GM19025 (cell line): ENCODE results near the gene AARS2.
"Not testable (repeated sequence)": the region's sequence is repeated elsewhere in the genome, so short reads cannot be mapped to it uniquely, and the experiment has no call there.

Experiments used
- ATAC-seq: cut with Tn5 transposase; IDR thresholded peaks from one replicate; pipeline ENCODE4 v1.9.1; 2021; ENCODE audit warnings: mild to moderate bottlenecking, low read depth, moderate library complexity; ENCODE audit not compliant: unreplicated experiment

AARS2 gene

DNA sequence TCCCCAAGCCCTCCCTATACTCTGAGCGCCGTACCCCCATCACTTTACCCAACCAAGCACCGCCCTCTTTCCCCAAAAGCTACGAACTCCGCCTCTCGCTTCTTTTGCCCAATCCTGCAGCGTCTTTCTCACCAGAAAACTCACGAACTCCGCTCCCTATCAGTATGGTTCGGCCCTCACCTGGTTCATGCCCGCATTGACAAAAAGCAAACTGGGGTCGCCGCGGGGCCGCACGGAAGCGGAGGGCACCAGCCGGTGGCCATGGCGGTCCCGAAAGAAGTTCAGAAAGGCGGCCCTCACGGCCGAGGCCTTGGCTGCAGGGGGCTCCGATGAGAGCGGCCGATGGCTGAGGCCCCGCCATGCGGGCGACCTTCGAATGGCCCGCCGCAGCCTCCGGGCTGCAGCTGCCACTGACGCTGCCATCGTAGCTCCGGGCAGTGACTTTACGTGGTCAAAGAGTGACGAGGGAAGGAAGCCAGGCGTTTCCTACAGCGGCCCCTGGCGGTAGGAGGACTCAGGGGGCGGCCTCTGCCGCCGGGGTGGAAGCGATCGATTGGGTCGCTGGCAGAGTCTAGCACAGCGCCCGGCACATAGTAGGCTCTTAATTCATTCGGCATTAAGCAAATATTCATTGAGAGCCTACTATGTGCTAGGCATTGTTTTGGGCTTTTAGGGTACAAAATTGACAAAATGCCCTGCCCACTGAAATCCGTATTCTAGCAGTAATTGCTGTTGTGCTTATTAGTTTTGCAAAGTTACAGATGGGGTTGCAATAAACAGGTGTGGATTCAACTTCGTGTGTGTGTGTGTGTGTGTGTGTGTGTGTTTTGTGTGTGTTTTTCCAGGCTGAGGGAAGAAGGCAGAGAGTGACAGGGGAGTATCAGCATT, at the start of gene AARS2:
AARS2 (minus strand) TSS at position 447 of the 888 bp plus-strand sequence; CDS start at position 423, 24 bp downstream.
- peak; percentile 91 for ATAC-seq

DNA sequence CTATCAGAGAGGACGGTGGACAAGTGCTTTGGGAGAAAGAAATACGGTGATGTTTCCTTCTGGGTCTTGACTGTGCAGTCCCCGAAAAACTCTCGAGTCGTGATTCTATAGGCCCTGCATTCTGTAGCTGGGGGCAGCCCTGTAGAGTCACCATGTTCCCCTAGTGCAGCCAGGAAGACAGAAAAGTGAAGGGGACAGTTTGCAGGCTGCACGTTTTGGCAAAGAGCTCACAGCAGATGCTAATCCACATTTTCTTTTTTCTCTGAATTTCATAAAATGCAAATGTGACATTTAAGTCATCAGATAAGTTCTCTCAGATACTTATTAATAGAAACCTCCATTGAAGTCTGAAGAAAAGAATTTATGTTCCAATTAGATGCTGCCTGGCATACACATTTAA, 48.8 kb upstream of the AARS2 start:
- ATAC-seq: no peak

DNA sequence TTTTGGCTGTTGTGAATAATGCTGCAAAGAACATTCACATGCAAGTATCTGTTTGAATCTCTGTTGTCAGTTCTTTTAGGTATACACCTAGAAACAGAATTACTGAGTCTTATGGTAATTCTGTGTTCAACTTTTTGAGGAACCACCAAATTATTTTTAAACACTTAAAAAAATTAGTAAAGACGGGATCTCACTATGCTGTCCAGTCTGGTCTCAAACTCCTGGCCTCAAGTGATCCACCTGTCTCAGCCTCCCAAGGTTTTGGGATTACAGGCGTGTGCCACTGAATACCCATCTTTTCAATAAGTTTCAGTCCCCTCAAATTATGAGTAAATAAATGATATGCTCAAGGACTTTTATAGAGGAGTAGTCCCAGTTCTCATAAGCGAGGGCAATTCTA, 46.8 kb upstream of the AARS2 start:
- no peak for ATAC-seq

DNA sequence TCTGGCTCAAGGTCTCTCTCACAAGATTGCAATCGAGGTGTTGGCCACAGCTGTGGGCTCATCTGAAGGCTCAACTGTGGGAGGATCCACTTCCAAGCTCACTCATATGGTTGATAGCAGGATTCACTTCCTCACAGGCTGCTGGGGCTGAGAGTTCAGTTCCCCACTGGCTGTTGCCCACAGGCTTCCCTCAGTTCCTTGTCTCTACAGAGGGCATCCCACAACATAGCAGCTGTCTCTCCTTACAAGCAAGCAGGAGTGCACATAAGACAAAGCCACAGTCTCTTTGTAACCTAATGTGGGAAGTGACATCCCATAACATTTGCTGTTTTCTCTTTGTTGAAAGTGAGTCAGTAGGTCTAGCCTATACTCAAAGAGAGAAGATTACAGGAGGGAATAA, 43.3 kb upstream of the AARS2 start:
- no peak for ATAC-seq

DNA sequence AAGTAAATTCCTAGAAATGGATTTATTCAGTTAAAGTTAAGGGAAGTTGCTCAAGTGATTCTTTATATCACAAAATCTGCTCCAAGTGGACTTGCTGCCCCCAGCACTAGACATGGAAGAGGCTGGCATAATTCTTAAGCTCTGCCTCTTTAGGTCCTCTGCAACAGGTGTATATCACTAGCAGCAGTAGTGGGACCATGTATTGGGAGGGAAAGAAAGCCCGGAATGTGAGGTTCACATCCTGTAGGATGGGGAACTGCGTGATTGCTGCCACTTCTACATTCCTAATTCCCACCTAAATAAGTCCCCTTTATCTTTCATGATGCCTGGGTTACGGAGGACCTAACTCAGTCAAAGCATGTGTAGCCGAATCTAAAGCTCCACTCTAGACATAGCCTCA, 42.5 kb upstream of the AARS2 start:
- no peak for ATAC-seq

DNA sequence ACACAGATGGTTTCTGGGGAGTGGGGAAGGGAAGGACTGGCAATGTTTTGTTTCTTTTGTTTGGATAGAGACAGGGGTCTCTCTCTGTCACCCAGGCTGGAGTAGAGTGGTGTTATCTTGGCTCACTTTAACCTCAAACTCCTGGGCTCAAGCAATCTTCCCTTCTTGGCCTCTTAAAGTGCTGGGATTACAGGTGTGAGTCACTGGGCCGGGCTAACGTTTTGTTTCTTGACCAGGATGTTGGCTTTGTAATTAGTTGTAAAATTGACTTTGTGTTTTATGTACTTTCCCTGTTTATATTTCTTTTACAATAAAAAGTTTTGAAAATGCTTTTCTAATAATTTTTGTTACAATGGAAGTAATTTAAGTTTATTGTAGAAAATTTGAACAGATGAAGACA, 40.2 kb upstream of the AARS2 start:
- ATAC-seq: no peak

DNA sequence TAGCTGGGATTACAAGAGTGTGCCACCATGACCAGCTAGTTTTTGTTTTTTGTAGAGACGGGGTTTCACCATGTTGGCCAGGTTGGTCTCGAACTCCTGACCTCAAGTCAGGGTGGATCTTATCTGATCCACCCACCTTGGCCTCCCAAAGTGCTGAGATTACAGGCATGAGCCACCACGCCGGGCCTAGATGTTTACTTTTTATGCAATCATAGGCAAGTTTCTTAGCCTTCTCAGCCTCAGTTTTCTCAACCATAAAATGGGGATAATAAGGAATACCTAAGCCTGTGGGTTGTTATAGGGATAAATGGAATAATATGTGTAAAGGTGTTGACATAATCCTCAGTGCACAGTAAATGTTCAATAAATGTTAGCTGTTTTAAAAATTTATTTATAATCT, 39.1 kb upstream of the AARS2 start:
- ATAC-seq: no peak

DNA sequence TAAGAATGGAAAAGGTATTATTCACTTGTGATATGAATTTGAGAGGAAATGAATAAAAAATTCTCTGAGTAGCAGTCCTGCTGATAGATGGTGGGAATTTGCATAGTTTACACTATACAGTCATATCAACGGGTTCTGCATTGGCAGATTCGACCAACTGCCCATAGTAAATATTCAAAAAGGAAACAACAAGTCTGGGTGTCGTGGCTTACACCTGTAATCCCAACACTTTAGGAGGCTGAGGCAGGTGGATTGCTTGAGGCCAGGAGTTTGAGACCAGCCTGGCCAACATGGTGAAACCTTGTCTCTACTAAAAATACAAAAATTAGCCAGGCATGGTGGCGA, 37.5 kb upstream of the AARS2 start:
- ATAC-seq: not testable (repeated sequence)

DNA sequence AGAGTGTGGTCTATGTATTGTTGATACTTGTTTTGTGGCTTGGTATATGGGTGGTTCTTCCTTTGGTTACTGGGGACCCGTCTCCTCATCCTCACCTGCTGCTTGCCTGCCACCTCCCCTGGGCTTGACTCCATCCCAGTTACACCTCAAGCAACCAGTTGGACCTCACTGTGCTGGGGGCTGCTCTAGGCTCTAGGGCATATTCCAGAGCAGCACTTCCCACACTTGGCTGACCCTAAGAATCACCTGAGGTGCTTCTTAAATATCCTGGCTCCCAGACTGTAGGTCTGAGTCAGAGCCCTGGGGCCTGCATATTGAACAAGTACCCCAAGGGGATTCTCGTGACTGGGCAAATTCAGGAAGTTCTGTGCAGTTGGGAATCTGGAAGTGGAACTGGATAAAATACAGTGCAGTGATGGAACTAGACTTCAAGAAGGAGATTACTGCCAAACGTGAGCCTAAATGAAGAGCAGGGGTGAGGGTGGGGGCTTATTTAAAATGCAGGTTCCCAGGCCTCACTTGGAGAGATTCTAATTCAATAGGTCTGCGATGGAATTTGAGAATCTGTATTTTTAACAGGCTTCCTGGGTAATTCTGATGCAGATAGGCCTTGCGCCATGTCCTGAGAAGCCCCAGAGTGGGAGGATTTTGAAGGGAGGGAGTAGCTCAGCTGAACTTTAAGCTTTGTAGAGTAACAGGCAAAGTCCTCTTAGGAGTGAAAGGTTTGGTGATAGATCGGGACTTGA, 36.9 kb upstream of the AARS2 start:
- ATAC-seq: no peak

DNA sequence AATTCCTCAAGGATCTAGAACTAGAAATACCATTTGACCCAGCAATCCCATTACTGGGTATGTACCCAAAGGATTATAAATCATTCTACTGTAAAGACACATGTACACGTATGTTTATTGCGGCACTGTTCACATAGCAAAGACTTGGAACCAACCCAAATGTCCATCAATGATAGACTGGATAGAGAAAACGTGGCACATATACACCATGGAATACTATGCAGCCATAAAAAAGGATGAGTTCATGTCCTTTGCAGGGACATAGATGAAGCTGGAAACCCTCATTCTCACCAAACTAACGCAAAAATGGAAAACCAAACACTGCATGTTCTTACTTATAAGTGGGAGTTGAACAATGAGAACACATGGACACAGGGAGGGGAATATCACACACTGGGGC, 33.7 kb upstream of the AARS2 start:
- not testable (repeated sequence) for ATAC-seq

DNA sequence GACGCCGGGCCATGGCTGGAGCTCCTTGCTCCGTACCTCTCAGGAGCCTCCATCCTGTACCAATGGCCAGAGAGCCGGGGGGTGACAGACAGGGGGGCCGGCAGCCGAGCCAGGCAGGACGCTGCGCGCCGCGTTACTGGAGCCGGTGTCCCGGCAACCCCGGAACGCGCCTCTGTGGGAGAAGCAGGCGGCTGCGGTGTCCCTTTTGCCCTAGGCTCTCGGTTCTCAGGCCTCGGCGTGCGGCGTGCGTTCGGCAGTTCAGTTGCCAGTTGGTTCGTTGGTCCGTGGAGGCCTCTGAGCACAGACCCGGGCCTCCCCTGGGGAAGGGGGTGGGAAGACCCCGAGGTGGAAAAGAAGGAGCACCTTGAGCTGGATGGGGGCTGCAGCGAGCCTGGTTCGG, 29.3 kb upstream of the AARS2 start, which contains the start of gene SPATS1:
SPATS1 (plus strand) TSS at position 162 of the 400 bp plus-strand sequence. CDS start 446 bp downstream, outside the sequence.
- ATAC-seq: no peak

DNA sequence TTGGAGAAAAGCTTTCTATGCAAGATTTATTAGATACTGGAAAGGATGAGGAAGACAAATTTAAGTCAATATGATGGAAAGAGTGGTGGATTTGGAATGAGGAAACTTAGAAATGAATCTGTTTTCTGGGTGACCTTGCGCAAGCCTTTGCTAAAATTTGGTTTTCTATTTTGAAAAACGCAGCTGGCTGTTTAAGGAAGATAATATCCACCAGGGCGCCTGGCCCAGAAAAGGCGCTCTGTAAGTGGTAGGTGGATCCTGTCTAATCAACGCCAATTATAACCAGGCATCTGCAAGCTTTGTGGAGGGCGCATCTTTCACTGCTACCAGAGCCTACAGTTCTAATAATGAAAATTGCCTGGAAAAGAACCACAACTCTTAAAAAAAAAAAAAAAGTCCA, 28.9 kb upstream of the AARS2 start:
- no peak for ATAC-seq

DNA sequence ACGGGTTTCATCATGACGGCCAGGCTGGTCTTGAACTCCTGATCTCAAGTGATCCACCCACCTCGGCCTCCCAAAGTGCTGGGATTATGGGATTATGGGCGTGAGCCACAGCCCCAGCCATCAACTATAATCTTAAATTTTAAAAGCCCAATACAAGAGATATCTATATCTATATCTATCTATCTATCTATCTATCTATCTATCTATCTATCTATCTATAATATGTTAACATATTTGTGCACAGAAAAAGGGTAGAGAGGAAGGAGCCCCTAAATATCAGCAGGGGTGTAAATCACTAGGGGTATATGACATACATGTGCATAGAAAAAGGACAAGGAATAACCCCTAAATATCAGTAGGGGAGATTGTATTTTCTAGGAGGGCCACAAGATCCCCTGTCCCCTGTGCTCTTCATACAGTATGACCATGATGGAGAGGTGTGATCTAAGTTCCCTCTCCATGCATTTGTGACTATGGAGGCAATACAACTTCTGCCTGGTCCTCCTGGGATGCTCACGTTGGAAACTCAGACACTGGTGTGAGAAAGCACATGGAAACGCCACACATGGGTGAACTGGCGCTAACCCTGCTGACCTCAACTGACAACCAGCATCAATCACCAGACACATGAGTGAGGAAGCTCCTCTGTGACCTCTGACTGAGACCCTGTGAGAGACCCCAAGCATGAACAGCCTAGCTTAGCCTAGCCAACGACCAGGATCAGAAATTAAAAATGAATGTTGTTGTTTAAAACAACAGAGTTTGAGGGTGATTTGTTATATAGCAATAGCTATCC, 28.1 kb upstream of the AARS2 start:
- no peak for ATAC-seq

DNA sequence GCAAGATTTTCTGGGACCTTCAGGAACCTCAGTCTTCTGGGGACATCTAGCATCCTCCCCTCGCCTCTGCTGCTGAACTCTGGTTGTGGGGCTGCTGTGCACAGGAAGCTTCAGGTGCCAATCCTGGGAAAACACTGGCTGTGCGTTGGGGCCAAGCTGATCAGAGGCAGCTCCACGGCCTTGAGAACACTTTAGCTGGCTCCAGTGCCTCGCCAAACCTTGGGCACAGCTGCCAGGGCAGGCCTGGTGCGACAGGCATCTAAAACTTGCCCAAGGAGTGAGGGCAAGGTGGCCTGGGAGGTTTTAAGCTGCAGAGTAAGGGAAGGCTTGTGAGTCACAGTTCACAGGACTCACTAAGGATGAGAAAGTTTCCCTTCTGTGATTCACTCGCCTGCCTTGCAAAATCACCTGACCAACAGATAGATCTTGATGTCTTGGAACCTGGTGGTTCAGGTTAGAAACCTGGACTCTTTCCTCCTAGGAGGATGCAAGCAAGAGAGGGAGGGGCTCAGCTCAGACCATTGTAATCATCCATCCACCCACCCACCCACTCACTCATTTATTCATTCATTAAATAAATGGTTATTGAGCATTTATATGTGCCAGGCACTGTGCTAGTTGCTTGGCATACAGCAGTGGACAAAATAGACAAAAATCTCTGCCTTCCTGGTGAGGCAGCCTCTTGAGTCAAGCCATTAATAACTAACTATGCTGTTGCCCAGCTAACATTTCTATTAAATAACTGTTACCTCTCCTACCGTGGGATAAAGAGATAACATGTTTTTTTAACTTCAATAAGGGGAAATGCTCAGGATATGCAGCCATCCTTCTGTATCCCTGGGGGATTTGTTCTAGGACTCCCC, 26.8 kb upstream of the AARS2 start:
- no peak for ATAC-seq

DNA sequence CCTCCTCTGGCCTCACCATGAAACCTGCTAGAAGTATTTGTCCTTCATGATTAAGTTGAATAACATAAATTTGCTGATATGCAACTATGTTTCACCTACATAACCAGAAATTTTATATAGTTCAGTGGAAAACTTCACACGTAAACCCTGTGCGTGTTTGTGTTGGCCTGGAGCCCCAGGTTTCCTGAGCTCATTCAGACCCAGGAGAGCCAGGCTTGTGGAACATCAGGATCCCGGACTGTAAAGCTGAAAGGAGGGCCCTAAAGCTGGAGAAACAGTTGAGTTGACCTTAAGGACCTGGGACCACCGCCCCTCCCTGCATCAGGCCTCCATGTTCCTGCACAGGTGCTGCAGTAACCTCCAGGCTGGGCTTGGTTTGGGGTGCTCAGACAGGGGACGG, 26.2 kb upstream of the AARS2 start:
- ATAC-seq: no peak

DNA sequence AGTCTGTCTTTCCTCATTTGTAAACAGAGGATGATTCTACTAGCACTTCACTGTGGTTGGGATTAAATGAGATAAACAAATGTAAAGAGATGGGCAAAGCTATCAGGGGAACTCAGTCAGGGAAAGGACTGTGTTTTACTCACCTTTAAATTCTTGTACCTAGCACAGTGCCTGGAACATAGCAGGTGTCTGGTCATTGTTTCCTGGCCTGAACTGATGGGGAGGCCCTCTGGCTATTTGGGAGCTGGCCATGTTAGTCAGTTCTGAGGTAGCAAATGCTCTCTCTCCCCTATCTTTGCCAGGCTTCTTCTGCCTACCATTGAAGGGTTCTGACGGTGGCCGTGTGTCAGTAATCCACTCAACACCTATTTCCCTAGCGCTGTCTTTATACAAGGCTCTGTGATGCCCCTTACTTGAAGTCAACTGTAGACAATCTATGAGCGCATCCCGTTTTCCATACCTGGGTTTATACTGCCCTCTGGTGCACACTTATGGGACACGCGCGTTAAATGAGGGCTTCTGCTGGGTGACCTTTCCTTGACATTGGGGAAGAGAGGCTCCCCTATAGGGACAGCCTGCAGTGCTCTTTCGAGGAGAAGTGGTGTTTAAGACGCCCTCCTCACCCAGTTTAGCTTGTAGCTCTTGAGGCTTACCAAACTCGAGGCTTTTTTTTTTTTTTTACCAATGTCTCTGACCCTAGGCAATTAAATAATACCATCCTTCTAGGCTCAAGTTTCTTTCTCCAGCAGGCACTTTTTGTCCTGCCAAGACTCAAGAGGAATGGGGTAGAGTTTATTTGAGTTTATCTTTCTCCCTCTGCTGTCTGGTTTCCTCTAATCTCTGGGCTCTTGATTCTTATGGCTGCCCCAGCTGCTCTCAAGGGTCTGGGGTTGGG, 25.3 kb upstream of the AARS2 start:
- ATAC-seq: no peak

DNA sequence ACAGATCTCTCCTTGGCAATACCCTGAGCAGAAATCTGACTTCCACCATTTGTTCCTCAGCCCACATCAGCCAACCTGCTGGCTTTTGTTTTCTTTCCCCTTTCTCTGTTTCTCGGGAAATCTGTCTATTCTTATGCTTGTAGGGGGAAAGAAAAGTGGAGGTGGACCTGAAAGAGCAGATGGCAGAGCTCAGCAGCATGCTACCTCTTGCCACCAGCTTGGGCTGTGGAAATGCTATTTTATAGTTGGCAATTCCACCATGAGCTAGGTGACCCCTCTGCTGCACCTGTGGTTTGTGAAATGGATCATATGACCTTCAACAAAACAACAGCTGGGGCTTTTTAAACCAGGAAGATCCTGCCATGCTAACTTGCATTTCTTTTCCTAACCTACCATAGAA, 22.5 kb upstream of the AARS2 start:
- no peak for ATAC-seq

DNA sequence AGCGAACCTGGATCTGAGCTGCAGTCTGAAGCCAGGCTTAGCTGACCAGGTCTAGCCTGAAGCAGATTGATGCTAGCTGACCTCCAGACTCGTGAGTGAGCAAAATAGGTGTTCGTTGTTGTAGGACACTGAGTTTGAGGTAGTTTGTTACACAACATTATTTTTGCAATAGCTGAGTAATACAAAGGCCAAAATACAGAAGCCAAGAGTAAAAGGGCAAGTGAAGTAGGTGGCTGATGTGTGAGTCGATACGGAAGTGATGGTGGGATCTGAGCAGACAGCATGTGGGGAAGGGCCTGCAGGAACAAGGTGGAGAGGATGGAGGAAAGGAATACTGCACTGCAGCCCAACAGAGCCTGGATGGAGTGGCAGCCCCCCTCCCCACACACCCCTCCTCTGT, 20.8 kb upstream of the AARS2 start:
- ATAC-seq: no peak

DNA sequence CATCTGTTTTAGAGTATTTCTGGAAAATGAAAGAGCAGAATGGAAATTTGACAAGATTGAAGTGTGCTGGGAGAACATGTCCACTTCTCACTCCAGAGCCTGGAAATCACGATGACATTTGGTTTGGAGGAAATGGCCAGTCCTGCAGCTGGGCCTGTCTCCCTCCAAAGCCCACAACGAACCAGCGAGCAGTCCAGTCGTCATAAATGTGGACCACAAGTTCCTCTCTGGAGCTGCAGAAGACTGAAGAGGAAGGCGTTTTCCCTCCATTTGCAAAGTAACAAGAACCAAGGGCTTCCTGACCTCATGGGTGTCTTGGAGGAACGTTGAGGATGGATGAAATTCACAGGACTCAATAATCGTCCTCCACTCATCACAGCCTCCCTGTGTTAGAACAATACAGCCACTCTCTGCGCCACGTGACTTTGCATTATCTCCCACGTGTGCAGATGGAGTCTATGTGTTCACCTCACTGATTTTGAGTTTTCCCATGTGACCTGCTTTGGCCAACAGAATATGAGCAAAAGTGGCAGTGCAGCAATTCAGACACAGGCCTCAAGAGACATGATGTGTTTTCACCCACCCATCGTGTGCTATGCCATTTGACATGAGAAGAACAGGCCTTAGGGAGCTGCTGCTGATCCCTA, 20.2 kb upstream of the AARS2 start:
- ATAC-seq: no peak
